ENCODE data around the gene CTNND2.

DNA sequence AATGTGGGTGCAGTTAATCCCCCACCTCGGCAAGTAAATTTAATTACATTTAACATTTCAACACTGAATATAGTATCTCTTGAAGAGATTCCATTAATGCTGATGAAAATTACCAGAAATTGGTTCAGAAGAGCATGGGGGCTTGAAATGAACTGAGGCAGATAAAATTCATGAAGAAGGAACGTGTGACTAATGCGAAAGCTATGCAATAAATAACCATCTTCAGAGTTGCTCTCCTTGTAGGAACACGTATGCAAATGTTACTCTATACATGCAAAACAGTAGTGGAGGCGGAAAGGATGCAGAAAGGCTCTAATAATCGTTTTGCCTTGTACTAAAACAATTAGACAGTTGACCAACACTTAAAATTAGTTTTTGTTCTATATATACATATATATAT, 320.2 kb downstream of the CTNND2 start:
- no peak for TF ChIP-seq KDM1A (IDR thresholded peaks at IDR 0.05)
- TF ChIP-seq, protein P1, sequence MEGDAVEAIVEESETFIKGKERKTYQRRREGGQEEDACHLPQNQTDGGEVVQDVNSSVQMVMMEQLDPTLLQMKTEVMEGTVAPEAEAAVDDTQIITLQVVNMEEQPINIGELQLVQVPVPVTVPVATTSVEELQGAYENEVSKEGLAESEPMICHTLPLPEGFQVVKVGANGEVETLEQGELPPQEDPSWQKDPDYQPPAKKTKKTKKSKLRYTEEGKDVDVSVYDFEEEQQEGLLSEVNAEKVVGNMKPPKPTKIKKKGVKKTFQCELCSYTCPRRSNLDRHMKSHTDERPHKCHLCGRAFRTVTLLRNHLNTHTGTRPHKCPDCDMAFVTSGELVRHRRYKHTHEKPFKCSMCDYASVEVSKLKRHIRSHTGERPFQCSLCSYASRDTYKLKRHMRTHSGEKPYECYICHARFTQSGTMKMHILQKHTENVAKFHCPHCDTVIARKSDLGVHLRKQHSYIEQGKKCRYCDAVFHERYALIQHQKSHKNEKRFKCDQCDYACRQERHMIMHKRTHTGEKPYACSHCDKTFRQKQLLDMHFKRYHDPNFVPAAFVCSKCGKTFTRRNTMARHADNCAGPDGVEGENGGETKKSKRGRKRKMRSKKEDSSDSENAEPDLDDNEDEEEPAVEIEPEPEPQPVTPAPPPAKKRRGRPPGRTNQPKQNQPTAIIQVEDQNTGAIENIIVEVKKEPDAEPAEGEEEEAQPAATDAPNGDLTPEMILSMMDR (IDR thresholded peaks at IDR 0.05 in 2 of 3, conservative IDR thresholded peaks at IDR 0.05 in 1 of 3; ENCODE audit: insufficient read depth in 2 of 3, low read depth in 1 of 3, low read length in 3 of 3) = no peak
- no peak for TF ChIP-seq GTF3C2 (IDR thresholded peaks at IDR 0.05; ENCODE audit: borderline replicate concordance, extremely low read depth, insufficient read length)
- TF ChIP-seq CBX1 (IDR thresholded peaks at IDR 0.05; ENCODE audit: low read depth) = no peak
- no peak for TF ChIP-seq HDGF (IDR thresholded peaks at IDR 0.05)
- TF ChIP-seq GABPB2 (CRISPR knock-in tag; conservative IDR thresholded peaks at IDR 0.05) = no peak
- no peak for TF ChIP-seq FOXP1 (CRISPR knock-in tag; IDR thresholded peaks at IDR 0.05)
- TF ChIP-seq JUND (IDR thresholded peaks at IDR 0.05; ENCODE audit: borderline replicate concordance, low read depth, low read length) = no peak
- TF ChIP-seq JUND (tag; IDR thresholded peaks at IDR 0.05; ENCODE audit: borderline replicate concordance, low read depth, low read length) = no peak
- TF ChIP-seq CBX8 (IDR thresholded peaks at IDR 0.05; ENCODE audit: borderline replicate concordance, extremely low read depth, low read depth, low read length, poor library complexity, severe bottlenecking) = no peak
- no peak for TF ChIP-seq SRF (CRISPR knock-in tag; IDR thresholded peaks at IDR 0.05)
- no peak for TF ChIP-seq NCOA2 (IDR thresholded peaks at IDR 0.05; ENCODE audit: partially characterized antibody in 2 of 2)

All from K562 (cell line).